IMR-90 (cell line): ENCODE measurements around the gene TMTC1. TPM values are rescaled to one million over a fixed set of nuclear protein-coding genes. Genes with fewer than 3 reads are reported as not detected.

Experiments used
- ATAC-seq: fragments of 200-7000 bp; cut with Tn5 transposase; 2 replicates; pipeline ENCODE4 v1.9.1; 2020; ENCODE audit warnings: low read depth, mild to moderate bottlenecking, moderate library complexity
- BruUV-seq: library from RNA; stranded (reverse); fragments of 400-500 nt; replicated peaks from 2 replicates; lab custom pipeline; 2021; lab: Mats Ljungman, UMichigan
- CTCF ChIA-PET: fragments of 300-600 bp; formaldehyde crosslinking; extraction: SDS; loops from one replicate; lab custom pipeline; 2021; ENCODE audit warnings: antibody characterized with exemption; lab: Yijun Ruan, JAX
- POLR2A ChIA-PET: fragments of 300-600 bp; sonication (Branson Sonifier 250); formaldehyde crosslinking; loops from one replicate; lab custom pipeline; 2022; ENCODE audit warnings: antibody characterized with exemption; ENCODE audit not compliant: unreplicated experiment; lab: Charles Lee
- DNase-seq: peaks from one replicate; pipeline ENCODE4 v3.0.0; 2013
- H2AFZ ChIP-seq: replicated peaks from 2 replicates; pipeline ENCODE3; 2013; ENCODE audit warnings: low read length, mild to moderate bottlenecking; ENCODE audit not compliant: poor library complexity
- H2AK5ac ChIP-seq: 2 replicates; pipeline ENCODE4 v1.6.1; 2013; ENCODE audit warnings: low read depth, low read length, inconsistent platforms
- H2AK9ac ChIP-seq: replicated peaks from 2 replicates; pipeline ENCODE3; 2013; ENCODE audit warnings: mild to moderate bottlenecking, low read depth, low read length, moderate library complexity; ENCODE audit not compliant: poor library complexity
- H2BK120ac ChIP-seq: 2 replicates; pipeline ENCODE4 v1.6.1; 2013; ENCODE audit warnings: low read depth, low read length, inconsistent platforms
- H2BK15ac ChIP-seq: 3 replicates; pipeline ENCODE4 v1.6.1; 2013; ENCODE audit warnings: low read depth, low read length, inconsistent platforms
- H2BK20ac ChIP-seq: 2 replicates; pipeline ENCODE4 v1.6.1; 2013; ENCODE audit warnings: low read depth, mild to moderate bottlenecking, inconsistent platforms, low read length, moderate library complexity
- H2BK5ac ChIP-seq: 2 replicates; pipeline ENCODE4 v1.6.1; 2013; ENCODE audit warnings: mild to moderate bottlenecking, low read depth, low read length, inconsistent platforms; ENCODE audit not compliant: poor library complexity, severe bottlenecking
- H3K14ac ChIP-seq: replicated peaks from 2 replicates; pipeline ENCODE4 v1.6.1; 2013; ENCODE audit warnings: low read depth, low read length, inconsistent platforms
- H3K18ac ChIP-seq: 2 replicates; pipeline ENCODE4 v1.6.1; 2013; ENCODE audit warnings: low read depth, low read length, control low read depth
- H3K23ac ChIP-seq: 2 replicates; pipeline ENCODE4 v1.6.1; 2013; ENCODE audit warnings: low read depth, low read length, inconsistent platforms
- H3K27ac ChIP-seq: 2 replicates; pipeline ENCODE4 v1.5.1; 2013; ENCODE audit warnings: mild to moderate bottlenecking, control low read depth, low read length; ENCODE audit not compliant: insufficient read depth
- H3K27me3 ChIP-seq: 2 replicates; pipeline ENCODE4 v1.6.1; 2013; ENCODE audit warnings: low read length; ENCODE audit not compliant: control insufficient read depth, insufficient read depth
- H3K36me3 ChIP-seq: 2 replicates; pipeline ENCODE4 v1.6.1; 2013; ENCODE audit warnings: low read length, mixed read lengths; ENCODE audit not compliant: control insufficient read depth, insufficient read depth
- H3K4ac ChIP-seq: 2 replicates; pipeline ENCODE4 v1.6.1; 2013; ENCODE audit warnings: low read depth, low read length, inconsistent platforms
- H3K4me1 ChIP-seq: 2 replicates; pipeline ENCODE4 v1.6.1; 2013; ENCODE audit warnings: low read length, mixed read lengths; ENCODE audit not compliant: control insufficient read depth, insufficient read depth
- H3K4me2 ChIP-seq: 2 replicates; pipeline ENCODE4 v1.6.1; 2013; ENCODE audit warnings: low read depth, mild to moderate bottlenecking, control low read depth, low read length, moderate library complexity
- H3K4me3 ChIP-seq: 2 replicates; pipeline ENCODE4 v1.5.1; 2013; ENCODE audit warnings: low read depth, mild to moderate bottlenecking, control low read depth, low read length, moderate library complexity; ENCODE audit not compliant: insufficient read depth
- H3K56ac ChIP-seq: 2 replicates; pipeline ENCODE4 v1.6.1; 2013; ENCODE audit warnings: low read length, inconsistent platforms; ENCODE audit not compliant: insufficient read depth; ENCODE audit errors: extremely low read depth
- H3K79me1 ChIP-seq, 2 experiments: 2 replicates each; pipeline ENCODE4 v1.6.1; 2013; ENCODE audit warnings: low read length in 2 of 2, inconsistent platforms in 1 of 2, low read depth in 1 of 2
- H3K9ac ChIP-seq: 2 replicates; pipeline ENCODE4 v1.6.1; 2013; ENCODE audit warnings: low read depth, low read length, control low read depth
- H3K9me1 ChIP-seq: 2 replicates; pipeline ENCODE4 v1.6.1; 2013; ENCODE audit warnings: low read length, inconsistent platforms; ENCODE audit not compliant: insufficient read depth
- H3K9me3 ChIP-seq: 2 replicates; pipeline ENCODE4 v1.6.1; 2013; ENCODE audit warnings: low read length; ENCODE audit not compliant: control insufficient read depth, insufficient read depth
- H4K20me1 ChIP-seq: 2 replicates; pipeline ENCODE4 v1.6.1; 2013; ENCODE audit warnings: low read length, inconsistent platforms; ENCODE audit not compliant: insufficient read depth
- H4K5ac ChIP-seq: 2 replicates; pipeline ENCODE4 v1.6.1; 2013; ENCODE audit warnings: mild to moderate bottlenecking, low read depth, low read length, control low read depth
- H4K8ac ChIP-seq, 2 experiments: 2 replicates each; pipeline ENCODE4 v1.6.1; 2013; ENCODE audit warnings: low read depth in 2 of 2, low read length in 2 of 2, control low read depth in 1 of 2, inconsistent platforms in 1 of 2
- H4K91ac ChIP-seq: 2 replicates; pipeline ENCODE4 v1.6.1; 2013; ENCODE audit warnings: low read depth, low read length, inconsistent platforms; ENCODE audit not compliant: insufficient read depth
- FOS ChIP-seq: fragments of 150-350 bp; IDR thresholded peaks from 2 replicates; pipeline ENCODE4 v1.6.1; 2016; ENCODE audit warnings: low read depth, low read length
- RAD21 ChIP-seq: IDR thresholded peaks from 2 replicates; pipeline ENCODE4 v1.6.1; 2012; ENCODE audit warnings: low read length, improper control_type of control experiment
- RCOR1 ChIP-seq: IDR thresholded peaks from 2 replicates; pipeline ENCODE4 v1.6.1; 2012; ENCODE audit warnings: mild to moderate bottlenecking, low read length, improper control_type of control experiment; ENCODE audit not compliant: insufficient replicate concordance
- SMC3 ChIP-seq: fragments of 150-350 bp; IDR thresholded peaks from 2 replicates; pipeline ENCODE4 v1.6.1; 2016; ENCODE audit warnings: low read depth, mild to moderate bottlenecking, antibody characterized with exemption, low read length, moderate library complexity
- WGBS, 2 experiments: methylation state at CpG; one replicate each; pipeline versions ENCODE4 v1.1.5 to v1.1.7; 2013; ENCODE audit warnings: missing lambda C conversion rate in 2 of 2; ENCODE audit not compliant: insufficient read length in 1 of 2; ENCODE audit errors: extremely low coverage in 2 of 2; 5-methylcytosine and 5-hydroxymethylcytosine counted together
- dilution Hi-C: fragments of 300-500 bp; cut with HindIII; formaldehyde crosslinking; loops from one replicate; pipeline ENCODE4 v1.14.3; 2018; ENCODE audit warnings: low sequenced_read_pairs; ENCODE audit not compliant: unreplicated experiment
- in situ Hi-C: fragments of 300-500 bp; cut with MboI; formaldehyde crosslinking; loops from 3 replicates; pipeline ENCODE4 v1.14.3; 2019; ENCODE audit warnings: low sequenced_read_pairs, inconsistent platforms, mixed read lengths
- intact Hi-C: fragments of 100-400 bp; cut with micrococcal nuclease; formaldehyde crosslinking; loops from 2 replicates; pipeline ENCODE4 v1.10.0; 2022
- polyA plus RNA-seq, 3 experiments: library from polyadenylated mRNA; depleted of rRNA; stranded (reverse); fragments of >200 nt; gene quantifications; 2 replicates each; pipeline ENCODE4 v1.2.3, GENCODE V29; 2012; ENCODE audit warnings: low replicate concordance in 1 of 3
- total RNA-seq: library from RNA; depleted of rRNA; stranded (reverse); fragments of >200 nt; gene quantifications from 2 replicates; pipeline ENCODE4 v1.2.3, GENCODE V29; 2012
- TF ChIP-seq, protein P1 (sequence below): conservative IDR thresholded peaks from 2 replicates; pipeline ENCODE4 v1.5.1; 2012; ENCODE audit warnings: mild to moderate bottlenecking, low read depth, low read length, improper control_type of control experiment

The TMTC1 gene
- total and polyA plus RNA-seq, 2 of the 4 experiments (the other 2 are of a cell fraction), result 12.5 to 36.4 TPM

DNA sequence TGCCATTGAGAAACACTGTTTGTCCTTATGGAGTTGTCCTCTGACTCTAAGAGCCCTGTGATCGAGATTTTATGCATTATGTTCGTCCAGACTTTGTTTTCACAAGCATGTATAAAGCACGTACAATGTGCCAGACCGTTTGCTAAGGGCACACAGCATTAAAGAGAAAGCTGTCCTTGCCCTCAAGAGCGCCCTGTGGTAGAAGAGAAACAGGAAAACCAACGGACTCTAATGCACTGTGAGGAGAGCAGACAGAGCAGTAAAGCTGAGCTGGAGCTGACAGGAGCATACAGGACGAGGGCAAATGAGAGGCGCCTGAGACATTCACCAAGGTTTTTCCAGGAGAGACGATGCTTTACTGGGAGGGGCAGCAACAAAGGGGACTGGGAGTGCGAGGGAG is 220.1 kb downstream of the TMTC1 start:
- Histone ChIP-seq H3K27ac (no peak overlapping the region), H3K4me3 (no peak overlapping the region), H2BK20ac (peak overlapping the region; percentile 58), H3K9ac (no peak overlapping the region), H2BK15ac (peak overlapping the region; percentile 54; the same call in 2 of the 3 replicates), H2BK5ac (no peak overlapping the region), H4K20me1 (no peaks in the 10 kb centered on the region), H4K91ac (peak overlapping the region; percentile 58; the same call in 1 of the 2 replicates), H3K56ac (no peak overlapping the region), H3K4me1 (peaks cover 11% of the 10 kb centered on the region), H2AK9ac (no peak overlapping the region), H2BK120ac (peak overlapping the region; percentile 88), H2AFZ (no peak overlapping the region), H3K36me3 (peaks cover 20% of the 10 kb centered on the region; the same call in 1 of the 2 replicates), H3K14ac (peak overlapping the region; percentile 83), H3K4me2 (no peak overlapping the region), H3K18ac (peak overlapping the region; percentile 9; the same call in 1 of the 2 replicates), H3K9me1 (peaks cover 18% of the 10 kb centered on the region), H4K5ac (no peak overlapping the region), H3K79me1 (peaks cover 0 to 4% of the 10 kb centered on the region in 2 experiments; a peak in 1 of 4 replicates), H3K23ac (no peak overlapping the region; the same call in 1 of the 2 replicates), H3K4ac (peak overlapping the region; percentile 44), H2AK5ac (peak overlapping the region; percentile 25; the same call in 1 of the 2 replicates), H4K8ac (peak overlapping the region; percentile 28 to 52; a peak in 1 of 4 replicates), H3K27me3 (no peaks in the 10 kb centered on the region), H3K9me3 (no peaks in the 10 kb centered on the region)
- no TSS peak for BruUV-seq
- dilution Hi-C loops (no loop called here), in situ Hi-C loops (no loop called here), intact Hi-C loops (no loop called here)
- TF ChIP-seq, protein P1, sequence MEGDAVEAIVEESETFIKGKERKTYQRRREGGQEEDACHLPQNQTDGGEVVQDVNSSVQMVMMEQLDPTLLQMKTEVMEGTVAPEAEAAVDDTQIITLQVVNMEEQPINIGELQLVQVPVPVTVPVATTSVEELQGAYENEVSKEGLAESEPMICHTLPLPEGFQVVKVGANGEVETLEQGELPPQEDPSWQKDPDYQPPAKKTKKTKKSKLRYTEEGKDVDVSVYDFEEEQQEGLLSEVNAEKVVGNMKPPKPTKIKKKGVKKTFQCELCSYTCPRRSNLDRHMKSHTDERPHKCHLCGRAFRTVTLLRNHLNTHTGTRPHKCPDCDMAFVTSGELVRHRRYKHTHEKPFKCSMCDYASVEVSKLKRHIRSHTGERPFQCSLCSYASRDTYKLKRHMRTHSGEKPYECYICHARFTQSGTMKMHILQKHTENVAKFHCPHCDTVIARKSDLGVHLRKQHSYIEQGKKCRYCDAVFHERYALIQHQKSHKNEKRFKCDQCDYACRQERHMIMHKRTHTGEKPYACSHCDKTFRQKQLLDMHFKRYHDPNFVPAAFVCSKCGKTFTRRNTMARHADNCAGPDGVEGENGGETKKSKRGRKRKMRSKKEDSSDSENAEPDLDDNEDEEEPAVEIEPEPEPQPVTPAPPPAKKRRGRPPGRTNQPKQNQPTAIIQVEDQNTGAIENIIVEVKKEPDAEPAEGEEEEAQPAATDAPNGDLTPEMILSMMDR, result no peak
- TF ChIP-seq SMC3 (no peak), FOS (no peak), RAD21 (no peak), RCOR1 (no peak)
- DNase-seq (no peak), ATAC-seq (no peak)
- WGBS, 2 experiments, result 84% methylated on average over 9 of the region's 10 CpGs; no CpG with 5 or more reads in 1 of the 2 experiments
- CTCF ChIA-PET, result no interaction called here
- POLR2A ChIA-PET, result no interaction called here
